Stomach smooth muscle (tissue), 2 donors: ENCODE data around the gene USP48.
"Not testable (repeated sequence)": the region's sequence is repeated elsewhere in the genome, so short reads cannot be mapped to it uniquely, and the experiment has no call there.

ENCODE experiments used
- H3K27ac ChIP-seq: one replicate; pipeline ENCODE4 v1.7.0; 2013; ENCODE audit warnings: mild to moderate bottlenecking, low read length, inconsistent platforms
- H3K27me3 ChIP-seq, 2 donors: one replicate each; pipeline ENCODE4 v1.7.0; 2013; ENCODE audit warnings: low read length in 2 of 2; ENCODE audit not compliant: insufficient read depth in 2 of 2, control insufficient read depth in 1 of 2
- H3K36me3 ChIP-seq, 2 donors: one replicate each; pipeline ENCODE4 v1.7.0; 2013; ENCODE audit warnings: low read length in 2 of 2; ENCODE audit not compliant: control insufficient read depth in 2 of 2, insufficient read depth in 2 of 2
- H3K4me1 ChIP-seq: one replicate; pipeline ENCODE4 v1.7.0; 2013; ENCODE audit warnings: low read length; ENCODE audit not compliant: control insufficient read depth, insufficient read depth
- H3K4me3 ChIP-seq, 2 donors: one replicate each; pipeline ENCODE4 v1.7.0; 2013; ENCODE audit warnings: low read length in 2 of 2
- H3K9ac ChIP-seq, 2 donors: one replicate each; pipeline ENCODE4 v1.7.0; 2013; ENCODE audit warnings: low read length in 2 of 2, mild to moderate bottlenecking in 1 of 2
- H3K9me3 ChIP-seq, 2 donors: one replicate each; pipeline ENCODE4 v1.7.0; 2013; ENCODE audit warnings: low read length in 2 of 2; ENCODE audit not compliant: control insufficient read depth in 2 of 2
- donor health status: healthy.
- donor health status: Pancreatic carcinoma.

USP48 gene

GRCh38 chr1:21693732-21694131, 89.2 kb downstream of the USP48 start:
- Histone ChIP-seq H3K4me1 (no peaks in the 10 kb centered on the region), H3K27me3 (no peaks in the 10 kb centered on the region), H3K4me3 (no peak overlapping the region), H3K36me3 (peaks cover 28 to 42% of the 10 kb centered on the region in 2 donors), H3K27ac (no peak overlapping the region), H3K9ac (no peak overlapping the region), H3K9me3 (no peaks in the 10 kb centered on the region)

- H3K4me1 ChIP-seq: no peaks in the 10 kb centered on the region
- H3K36me3 ChIP-seq: peaks cover 30 to 50% of the 10 kb centered on the region in 2 donors
- no peaks in the 10 kb centered on the region for H3K27me3 ChIP-seq
- no peaks in the 10 kb centered on the region for H3K9me3 ChIP-seq
- no peak overlapping the region for H3K4me3 ChIP-seq
- H3K9ac ChIP-seq: no peak overlapping the region
- no peak overlapping the region for H3K27ac ChIP-seq
These were observed 91.2 kb downstream of the USP48 start for GRCh38 chr1:21691739-21692138.

GRCh38 chr1:21689661-21690372, 93.1 kb downstream of the USP48 start:
- peaks cover 0 to under 1% of the 10 kb centered on the region in 2 donors for H3K9me3 ChIP-seq
- no peaks in the 10 kb centered on the region for H3K27me3 ChIP-seq
- no peak overlapping the region for H3K27ac ChIP-seq
- no peak overlapping the region for H3K9ac ChIP-seq
- peaks cover 37 to 56% of the 10 kb centered on the region in 2 donors for H3K36me3 ChIP-seq
- no peaks in the 10 kb centered on the region for H3K4me1 ChIP-seq
- H3K4me3 ChIP-seq: no peak overlapping the region

GRCh38 chr1:21687081-21687529, 95.8 kb downstream of the USP48 start:
- Histone ChIP-seq H3K27ac (no peak overlapping the region), H3K4me1 (no peaks in the 10 kb centered on the region), H3K36me3 (peaks cover 24 to 44% of the 10 kb centered on the region in 2 donors), H3K4me3 (no peak overlapping the region), H3K9ac (no peak overlapping the region), H3K9me3 (peaks cover 0 to 4% of the 10 kb centered on the region in 2 donors), H3K27me3 (no peaks in the 10 kb centered on the region)

GRCh38 chr1:21685946-21686678, 96.8 kb downstream of the USP48 start:
- no peak overlapping the region for H3K9ac ChIP-seq
- no peak overlapping the region for H3K27ac ChIP-seq
- H3K36me3 ChIP-seq: peaks cover 23 to 38% of the 10 kb centered on the region in 2 donors
- H3K9me3 ChIP-seq: peaks cover 0 to 4% of the 10 kb centered on the region in 2 donors
- no peaks in the 10 kb centered on the region for H3K27me3 ChIP-seq
- H3K4me3 ChIP-seq: no peak overlapping the region
- H3K4me1 ChIP-seq: no peaks in the 10 kb centered on the region

- H3K27ac ChIP-seq: no peak overlapping the region
- no peaks in the 10 kb centered on the region for H3K4me1 ChIP-seq
- no peak overlapping the region for H3K9ac ChIP-seq
- H3K36me3 ChIP-seq: peaks cover 18% of the 10 kb centered on the region in 2 donors
- no peak overlapping the region for H3K4me3 ChIP-seq
- H3K27me3 ChIP-seq: no peaks in the 10 kb centered on the region
- H3K9me3 ChIP-seq: peaks cover 0 to 4% of the 10 kb centered on the region in 2 donors
These were observed 101.5 kb downstream of the USP48 start for GRCh38 chr1:21681426-21681825.

GRCh38 chr1:21680918-21681317, 102.0 kb downstream of the USP48 start:
- H3K27ac ChIP-seq: no peak overlapping the region
- no peak overlapping the region for H3K4me3 ChIP-seq
- peaks cover 0 to 4% of the 10 kb centered on the region in 2 donors for H3K9me3 ChIP-seq
- peaks cover 13 to 16% of the 10 kb centered on the region in 2 donors for H3K36me3 ChIP-seq
- H3K27me3 ChIP-seq: no peaks in the 10 kb centered on the region
- no peaks in the 10 kb centered on the region for H3K4me1 ChIP-seq
- no peak overlapping the region for H3K9ac ChIP-seq

GRCh38 chr1:21680381-21680780, 102.6 kb downstream of the USP48 start:
- H3K4me1 ChIP-seq: no peaks in the 10 kb centered on the region
- no peak overlapping the region for H3K4me3 ChIP-seq
- no peaks in the 10 kb centered on the region for H3K27me3 ChIP-seq
- H3K9ac ChIP-seq: no peak overlapping the region
- no peak overlapping the region for H3K27ac ChIP-seq
- peaks cover 10 to 16% of the 10 kb centered on the region in 2 donors for H3K36me3 ChIP-seq
- peaks cover 0 to 4% of the 10 kb centered on the region in 2 donors for H3K9me3 ChIP-seq

GRCh38 chr1:21677168-21677567, 105.8 kb downstream of the USP48 start:
- Histone ChIP-seq H3K36me3 (peaks cover 8 to 10% of the 10 kb centered on the region in 2 donors), H3K27me3 (no peaks in the 10 kb centered on the region), H3K27ac (no peak overlapping the region), H3K9me3 (no peaks in the 10 kb centered on the region), H3K9ac (no peak overlapping the region), H3K4me1 (peaks cover 17% of the 10 kb centered on the region), H3K4me3 (no peak overlapping the region)

- Histone ChIP-seq H3K27me3 (peaks cover 6 to 9% of the 10 kb centered on the region in 2 donors), H3K9me3 (no peaks in the 10 kb centered on the region), H3K36me3 (peaks cover 6 to 10% of the 10 kb centered on the region in 2 donors), H3K4me1 (peaks cover 25% of the 10 kb centered on the region), H3K4me3 (no peak overlapping the region), H3K9ac (no peak overlapping the region), H3K27ac (no peak overlapping the region)
These were observed 108.0 kb downstream of the USP48 start for GRCh38 chr1:21674957-21675356.

GRCh38 chr1:21673853-21674252, 109.1 kb downstream of the USP48 start:
- H3K9ac ChIP-seq, H3K9me3 ChIP-seq, H3K36me3 ChIP-seq: not testable (repeated sequence)
- Histone ChIP-seq H3K4me3 (peak overlapping the region in 1 of 2 donors; percentile 22), H3K27me3 (peaks cover 10 to 20% of the 10 kb centered on the region in 2 donors), H3K4me1 (peaks cover 36% of the 10 kb centered on the region), H3K27ac (peak overlapping the region; percentile 60)
